IMR-90 (cell line): Measurements from ENCODE around the gene EIF2B5. TPM values are rescaled to one million over a fixed set of nuclear protein-coding genes. Genes with fewer than 3 reads are reported as not detected.

Source experiments
- ATAC-seq: fragments of 200-7000 bp; cut with Tn5 transposase; 2 replicates; pipeline ENCODE4 v1.9.1; 2020; ENCODE audit warnings: low read depth, mild to moderate bottlenecking, moderate library complexity
- BruUV-seq: library from RNA; stranded (reverse); fragments of 400-500 nt; replicated peaks from 2 replicates; lab custom pipeline; 2021; lab: Mats Ljungman, UMichigan
- CTCF ChIA-PET: fragments of 300-600 bp; formaldehyde crosslinking; extraction: SDS; loops from one replicate; lab custom pipeline; 2021; ENCODE audit warnings: antibody characterized with exemption; lab: Yijun Ruan, JAX
- POLR2A ChIA-PET: fragments of 300-600 bp; sonication (Branson Sonifier 250); formaldehyde crosslinking; loops from one replicate; lab custom pipeline; 2022; ENCODE audit warnings: antibody characterized with exemption; ENCODE audit not compliant: unreplicated experiment; lab: Charles Lee
- DNase-seq: peaks from one replicate; pipeline ENCODE4 v3.0.0; 2013
- H2AFZ ChIP-seq: replicated peaks from 2 replicates; pipeline ENCODE3; 2013; ENCODE audit warnings: low read length, mild to moderate bottlenecking; ENCODE audit not compliant: poor library complexity
- H2AK5ac ChIP-seq: 2 replicates; pipeline ENCODE4 v1.6.1; 2013; ENCODE audit warnings: low read depth, low read length, inconsistent platforms
- H2AK9ac ChIP-seq: replicated peaks from 2 replicates; pipeline ENCODE3; 2013; ENCODE audit warnings: mild to moderate bottlenecking, low read depth, low read length, moderate library complexity; ENCODE audit not compliant: poor library complexity
- H2BK120ac ChIP-seq: 2 replicates; pipeline ENCODE4 v1.6.1; 2013; ENCODE audit warnings: low read depth, low read length, inconsistent platforms
- H2BK15ac ChIP-seq: 3 replicates; pipeline ENCODE4 v1.6.1; 2013; ENCODE audit warnings: low read depth, low read length, inconsistent platforms
- H2BK20ac ChIP-seq: 2 replicates; pipeline ENCODE4 v1.6.1; 2013; ENCODE audit warnings: low read depth, mild to moderate bottlenecking, inconsistent platforms, low read length, moderate library complexity
- H2BK5ac ChIP-seq: 2 replicates; pipeline ENCODE4 v1.6.1; 2013; ENCODE audit warnings: mild to moderate bottlenecking, low read depth, low read length, inconsistent platforms; ENCODE audit not compliant: poor library complexity, severe bottlenecking
- H3K14ac ChIP-seq: replicated peaks from 2 replicates; pipeline ENCODE4 v1.6.1; 2013; ENCODE audit warnings: low read depth, low read length, inconsistent platforms
- H3K18ac ChIP-seq: 2 replicates; pipeline ENCODE4 v1.6.1; 2013; ENCODE audit warnings: low read depth, low read length, control low read depth
- H3K23ac ChIP-seq: 2 replicates; pipeline ENCODE4 v1.6.1; 2013; ENCODE audit warnings: low read depth, low read length, inconsistent platforms
- H3K27ac ChIP-seq: 2 replicates; pipeline ENCODE4 v1.5.1; 2013; ENCODE audit warnings: mild to moderate bottlenecking, control low read depth, low read length; ENCODE audit not compliant: insufficient read depth
- H3K27me3 ChIP-seq: 2 replicates; pipeline ENCODE4 v1.6.1; 2013; ENCODE audit warnings: low read length; ENCODE audit not compliant: control insufficient read depth, insufficient read depth
- H3K36me3 ChIP-seq: 2 replicates; pipeline ENCODE4 v1.6.1; 2013; ENCODE audit warnings: low read length, mixed read lengths; ENCODE audit not compliant: control insufficient read depth, insufficient read depth
- H3K4ac ChIP-seq: 2 replicates; pipeline ENCODE4 v1.6.1; 2013; ENCODE audit warnings: low read depth, low read length, inconsistent platforms
- H3K4me1 ChIP-seq: 2 replicates; pipeline ENCODE4 v1.6.1; 2013; ENCODE audit warnings: low read length, mixed read lengths; ENCODE audit not compliant: control insufficient read depth, insufficient read depth
- H3K4me2 ChIP-seq: 2 replicates; pipeline ENCODE4 v1.6.1; 2013; ENCODE audit warnings: low read depth, mild to moderate bottlenecking, control low read depth, low read length, moderate library complexity
- H3K4me3 ChIP-seq: 2 replicates; pipeline ENCODE4 v1.5.1; 2013; ENCODE audit warnings: low read depth, mild to moderate bottlenecking, control low read depth, low read length, moderate library complexity; ENCODE audit not compliant: insufficient read depth
- H3K56ac ChIP-seq: 2 replicates; pipeline ENCODE4 v1.6.1; 2013; ENCODE audit warnings: low read length, inconsistent platforms; ENCODE audit not compliant: insufficient read depth; ENCODE audit errors: extremely low read depth
- H3K79me1 ChIP-seq, 2 experiments: 2 replicates each; pipeline ENCODE4 v1.6.1; 2013; ENCODE audit warnings: low read length in 2 of 2, inconsistent platforms in 1 of 2, low read depth in 1 of 2
- H3K9ac ChIP-seq: 2 replicates; pipeline ENCODE4 v1.6.1; 2013; ENCODE audit warnings: low read depth, low read length, control low read depth
- H3K9me1 ChIP-seq: 2 replicates; pipeline ENCODE4 v1.6.1; 2013; ENCODE audit warnings: low read length, inconsistent platforms; ENCODE audit not compliant: insufficient read depth
- H3K9me3 ChIP-seq: 2 replicates; pipeline ENCODE4 v1.6.1; 2013; ENCODE audit warnings: low read length; ENCODE audit not compliant: control insufficient read depth, insufficient read depth
- H4K20me1 ChIP-seq: 2 replicates; pipeline ENCODE4 v1.6.1; 2013; ENCODE audit warnings: low read length, inconsistent platforms; ENCODE audit not compliant: insufficient read depth
- H4K5ac ChIP-seq: 2 replicates; pipeline ENCODE4 v1.6.1; 2013; ENCODE audit warnings: mild to moderate bottlenecking, low read depth, low read length, control low read depth
- H4K8ac ChIP-seq, 2 experiments: 2 replicates each; pipeline ENCODE4 v1.6.1; 2013; ENCODE audit warnings: low read depth in 2 of 2, low read length in 2 of 2, control low read depth in 1 of 2, inconsistent platforms in 1 of 2
- H4K91ac ChIP-seq: 2 replicates; pipeline ENCODE4 v1.6.1; 2013; ENCODE audit warnings: low read depth, low read length, inconsistent platforms; ENCODE audit not compliant: insufficient read depth
- CHD1 ChIP-seq: IDR thresholded peaks from 2 replicates; pipeline ENCODE4 v1.6.1; 2012; ENCODE audit warnings: low read depth, low read length, improper control_type of control experiment
- FOS ChIP-seq: fragments of 150-350 bp; IDR thresholded peaks from 2 replicates; pipeline ENCODE4 v1.6.1; 2016; ENCODE audit warnings: low read depth, low read length
- MAZ ChIP-seq: IDR thresholded peaks from 2 replicates; pipeline ENCODE4 v1.6.1; 2012; ENCODE audit warnings: low read depth, mild to moderate bottlenecking, low read length, improper control_type of control experiment, moderate library complexity, borderline replicate concordance
- MXI1 ChIP-seq: IDR thresholded peaks from 2 replicates; pipeline ENCODE4 v1.6.1; 2012; ENCODE audit warnings: low read depth, mild to moderate bottlenecking, low read length, moderate library complexity, borderline replicate concordance
- NFE2L2 ChIP-seq: fragments of 150-350 bp; IDR thresholded peaks from 2 replicates; pipeline ENCODE4 v1.6.1; 2016; ENCODE audit warnings: low read depth, mild to moderate bottlenecking, low read length
- WGBS, 2 experiments: methylation state at CpG; one replicate each; pipeline versions ENCODE4 v1.1.5 to v1.1.7; 2013; ENCODE audit warnings: missing lambda C conversion rate in 2 of 2; ENCODE audit not compliant: insufficient read length in 1 of 2; ENCODE audit errors: extremely low coverage in 2 of 2; 5-methylcytosine and 5-hydroxymethylcytosine counted together
- dilution Hi-C: fragments of 300-500 bp; cut with HindIII; formaldehyde crosslinking; loops from one replicate; pipeline ENCODE4 v1.14.3; 2018; ENCODE audit warnings: low sequenced_read_pairs; ENCODE audit not compliant: unreplicated experiment
- in situ Hi-C: fragments of 300-500 bp; cut with MboI; formaldehyde crosslinking; loops from 3 replicates; pipeline ENCODE4 v1.14.3; 2019; ENCODE audit warnings: low sequenced_read_pairs, inconsistent platforms, mixed read lengths
- intact Hi-C: fragments of 100-400 bp; cut with micrococcal nuclease; formaldehyde crosslinking; loops from 2 replicates; pipeline ENCODE4 v1.10.0; 2022
- polyA plus RNA-seq, 3 experiments: library from polyadenylated mRNA; depleted of rRNA; stranded (reverse); fragments of >200 nt; gene quantifications; 2 replicates each; pipeline ENCODE4 v1.2.3, GENCODE V29; 2012; ENCODE audit warnings: low replicate concordance in 1 of 3
- total RNA-seq: library from RNA; depleted of rRNA; stranded (reverse); fragments of >200 nt; gene quantifications from 2 replicates; pipeline ENCODE4 v1.2.3, GENCODE V29; 2012

EIF2B5 gene
- total and polyA plus RNA-seq, 2 of the 4 experiments (the other 2 are of a cell fraction): 31.7 to 37.6 TPM

DNA sequence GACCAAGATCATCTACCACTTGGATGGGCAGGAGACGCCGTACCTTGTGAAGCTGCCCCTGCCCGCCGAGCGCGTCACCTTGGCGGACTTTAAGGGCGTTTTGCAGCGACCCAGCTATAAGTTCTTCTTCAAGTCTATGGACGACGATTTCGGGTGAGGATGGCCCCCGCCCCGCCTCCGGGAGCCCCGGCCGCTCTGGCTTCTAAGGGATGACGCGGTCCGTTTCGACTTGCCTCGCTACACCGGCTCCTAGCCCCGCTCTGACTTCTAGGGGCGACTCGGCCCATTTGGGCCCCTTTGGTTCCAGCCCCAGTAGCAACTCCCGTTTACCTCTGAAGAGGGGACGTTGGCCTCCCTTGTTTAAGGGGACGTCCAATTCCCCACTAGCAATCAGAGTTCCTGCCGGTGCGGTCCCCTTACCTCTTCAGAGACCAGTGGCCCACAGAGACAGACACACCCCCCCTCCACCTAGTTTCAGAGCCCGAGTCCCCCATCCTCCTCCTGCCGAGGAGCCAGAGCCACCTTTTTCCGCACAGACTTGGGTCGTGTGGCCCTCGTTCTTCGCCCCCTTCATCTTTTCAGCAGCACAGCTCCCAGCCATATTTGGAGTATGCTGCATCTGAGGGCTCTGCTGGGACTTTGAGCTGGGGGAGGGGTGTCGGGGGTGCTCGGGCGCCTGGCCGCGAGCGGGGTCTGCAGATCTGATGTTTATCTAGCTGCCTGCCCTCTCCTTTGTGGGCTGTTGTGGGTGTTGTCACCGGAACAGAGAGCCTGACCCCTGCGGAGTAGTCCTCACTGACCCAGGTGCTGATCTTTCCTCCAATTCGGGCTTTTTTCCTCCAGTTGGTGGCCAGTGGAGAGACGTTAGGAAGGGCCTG is 20.7 kb downstream of the EIF2B5 start (continued):
- TF ChIP-seq MXI1 (no peak), CHD1 (no peak), NFE2L2 (no peak)

GRCh38 chr3:184156522-184156955 is 21.4 kb downstream of the EIF2B5 start:
- peak overlapping the region; percentile 90 to 93; a peak in 3 of 4 replicates for H4K8ac ChIP-seq
- peak overlapping the region; percentile 92 for H3K18ac ChIP-seq
- H4K5ac ChIP-seq: peak overlapping the region; percentile 84
- peak overlapping the region; percentile 92 for H3K56ac ChIP-seq
- ATAC-seq (peak; percentile 59), DNase-seq (peak; percentile 60)
- peak overlapping the region; percentile 76 for H2BK120ac ChIP-seq
- POLR2A ChIA-PET: no interaction called here
- peaks cover 16% of the 10 kb centered on the region; the same call in 1 of the 2 replicates for H3K9me1 ChIP-seq
- H3K9ac ChIP-seq: peak overlapping the region; percentile 98
- peak overlapping the region; percentile 94 for H2AK5ac ChIP-seq
- no TSS peak for BruUV-seq
- H3K27me3 ChIP-seq: no peaks in the 10 kb centered on the region
- H3K4me3 ChIP-seq: peak overlapping the region; percentile 99
- CTCF ChIA-PET: no interaction called here
- peak overlapping the region; percentile 97 for H3K14ac ChIP-seq
- peak overlapping the region; percentile 94 for H2BK5ac ChIP-seq
- no peaks in the 10 kb centered on the region for H3K9me3 ChIP-seq
- H3K4me2 ChIP-seq: peak overlapping the region; percentile 96
- TF ChIP-seq MAZ (peak; percentile 45; the same call in 1 of the 2 replicates), FOS (no peak)
- intact Hi-C loops: no loop called here
- H2AFZ ChIP-seq: peak overlapping the region; percentile 96
- H3K79me1 ChIP-seq: peaks cover 9 to 63% of the 10 kb centered on the region in 2 experiments; a peak in 3 of 4 replicates
- H3K23ac ChIP-seq: peak overlapping the region; percentile 97
- peaks cover 4% of the 10 kb centered on the region; the same call in 1 of the 2 replicates for H3K36me3 ChIP-seq
- H3K4ac ChIP-seq: peak overlapping the region; percentile 96
- peak overlapping the region; percentile 94 for H4K91ac ChIP-seq
- peak overlapping the region; percentile 86; the same call in 1 of the 3 replicates for H2BK15ac ChIP-seq
- no CpG with 5 or more reads among the region's 6 CpGs for WGBS, 2 experiments
- peaks cover 53% of the 10 kb centered on the region for H4K20me1 ChIP-seq
- peak overlapping the region; percentile 97 for H2AK9ac ChIP-seq
- dilution Hi-C loops: no loop called here
- H3K27ac ChIP-seq: peak overlapping the region; percentile 96
- peak overlapping the region; percentile 40; the same call in 1 of the 2 replicates for H2BK20ac ChIP-seq
- in situ Hi-C loops: no loop called here
- peaks cover 16% of the 10 kb centered on the region for H3K4me1 ChIP-seq
